ENCODE measurements around the gene PDIK1L.
A peak's percentile ranks its signal among the peaks of the same experiment; 100 is the strongest.

Gene PDIK1L

DNA sequence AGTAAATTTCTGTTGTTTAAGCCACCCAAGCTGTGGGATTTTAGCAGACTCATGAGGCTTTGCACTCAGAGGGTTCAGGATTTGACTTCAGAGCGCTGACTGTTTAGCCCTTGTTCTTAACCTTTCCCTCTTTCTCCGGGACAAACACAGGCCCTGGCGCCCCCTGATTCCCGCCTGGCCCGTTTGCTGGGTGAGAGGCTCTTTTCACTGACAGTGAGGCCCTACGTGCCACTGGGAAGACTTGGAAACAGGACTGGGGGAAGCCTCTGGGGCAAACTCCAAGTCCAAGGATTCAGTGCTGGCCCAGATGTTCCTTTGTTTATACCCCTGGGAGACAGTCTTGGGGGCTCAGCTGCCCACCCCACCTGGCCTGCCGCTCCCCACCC is 32.5 kb upstream of the PDIK1L start:
- peaks cover 0 to 25% (median 0%) of the 10 kb centered on the region in 3 experiments for H3K27me3 ChIP-seq (ENCODE audit: control insufficient read depth in 3 of 3, insufficient read depth in 3 of 3, low read depth in 1 of 3, low read length in 3 of 3)
- no peaks in the 10 kb centered on the region for H3K79me1 ChIP-seq (ENCODE audit: low read depth, low read length)
- no peak overlapping the region for H3K4me2 ChIP-seq (ENCODE audit: insufficient read depth, low read length, poor library complexity, severe bottlenecking)
- no CpG with 5 or more reads among the region's 7 CpGs for WGBS, 2 donors (ENCODE audit: extremely low coverage in 2 of 2, insufficient read length in 2 of 2, insufficient replicate concordance in 1 of 2)
- H4K8ac ChIP-seq (ENCODE audit: low read depth, low read length): no peak overlapping the region
- H3K4me1 ChIP-seq (ENCODE audit: control insufficient read depth in 2 of 2, insufficient read depth in 1 of 2, low read depth in 1 of 2, low read length in 2 of 2): peaks cover 0 to 4% of the 10 kb centered on the region in 2 donors
- H2BK12ac ChIP-seq (ENCODE audit: low read length): no peak overlapping the region
- no peak overlapping the region for H2BK120ac ChIP-seq (ENCODE audit: low read depth, low read length)
- no peaks in the 10 kb centered on the region for H3K36me3 ChIP-seq (replicated peaks in 1 of 2; ENCODE audit: control insufficient read depth in 2 of 2, insufficient read depth in 2 of 2, low read length in 2 of 2)
- no peak overlapping the region for H2BK15ac ChIP-seq (ENCODE audit: low read length)
- no peak overlapping the region for H3K23ac ChIP-seq (ENCODE audit: low read depth, low read length, poor library complexity)
- no peak overlapping the region for H3K14ac ChIP-seq (ENCODE audit: low read length)
- no peak overlapping the region for H3K4ac ChIP-seq (ENCODE audit: low read length)
- no peak overlapping the region for H3K18ac ChIP-seq (ENCODE audit: low read length)
- H3K9ac ChIP-seq (ENCODE audit: low read depth, low read length, poor library complexity): no peak overlapping the region
- no peak overlapping the region for H2BK5ac ChIP-seq (ENCODE audit: low read length)
- H2AFZ ChIP-seq (ENCODE audit: low read length): peak overlapping the region; percentile 67
- no peak overlapping the region for H3K27ac ChIP-seq (replicated peaks; ENCODE audit: low read length)
- H2AK5ac ChIP-seq (ENCODE audit: low read depth, low read length): no peak overlapping the region
- H3K9me3 ChIP-seq (replicated peaks in 1 of 2; ENCODE audit: control insufficient read depth in 2 of 2, insufficient read depth in 1 of 2, low read depth in 1 of 2, low read length in 2 of 2): no peaks in the 10 kb centered on the region
- no peak overlapping the region for H4K91ac ChIP-seq (ENCODE audit: low read depth, low read length, poor library complexity)
- no peak for DNase-seq (ENCODE audit: low spot score)
- no peak overlapping the region for H3K4me3 ChIP-seq (ENCODE audit: low read length in 2 of 2)

- Histone ChIP-seq H3K4ac (ENCODE audit: low read length) (no peak overlapping the region), H2BK5ac (ENCODE audit: low read length) (no peak overlapping the region), H3K36me3 (replicated peaks in 1 of 2; ENCODE audit: control insufficient read depth in 2 of 2, insufficient read depth in 2 of 2, low read length in 2 of 2) (no peaks in the 10 kb centered on the region), H2BK15ac (ENCODE audit: low read length) (no peak overlapping the region), H3K9ac (ENCODE audit: low read depth, low read length, poor library complexity) (no peak overlapping the region), H3K14ac (ENCODE audit: low read length) (no peak overlapping the region), H3K4me3 (ENCODE audit: low read length in 2 of 2) (no peak overlapping the region), H3K9me3 (replicated peaks in 1 of 2; ENCODE audit: control insufficient read depth in 2 of 2, insufficient read depth in 1 of 2, low read depth in 1 of 2, low read length in 2 of 2) (no peaks in the 10 kb centered on the region), H2AK5ac (ENCODE audit: low read depth, low read length) (no peak overlapping the region), H2BK12ac (ENCODE audit: low read length) (no peak overlapping the region), H2BK120ac (ENCODE audit: low read depth, low read length) (no peak overlapping the region), H3K4me2 (ENCODE audit: insufficient read depth, low read length, poor library complexity, severe bottlenecking) (no peak overlapping the region), H4K91ac (ENCODE audit: low read depth, low read length, poor library complexity) (no peak overlapping the region), H3K27me3 (ENCODE audit: control insufficient read depth in 3 of 3, insufficient read depth in 3 of 3, low read depth in 1 of 3, low read length in 3 of 3) (peaks cover 0 to 31% (median 0%) of the 10 kb centered on the region in 3 experiments), H3K23ac (ENCODE audit: low read depth, low read length, poor library complexity) (no peak overlapping the region), H3K79me1 (ENCODE audit: low read depth, low read length) (no peaks in the 10 kb centered on the region), H2AFZ (ENCODE audit: low read length) (no peak overlapping the region), H4K8ac (ENCODE audit: low read depth, low read length) (no peak overlapping the region), H3K18ac (ENCODE audit: low read length) (no peak overlapping the region), H3K4me1 (ENCODE audit: control insufficient read depth in 2 of 2, insufficient read depth in 1 of 2, low read depth in 1 of 2, low read length in 2 of 2) (peaks cover 0 to 4% of the 10 kb centered on the region in 2 donors), H3K27ac (replicated peaks; ENCODE audit: low read length) (no peak overlapping the region)
- no peak for DNase-seq (ENCODE audit: low spot score)
- no CpG with 5 or more reads among the region's 9 CpGs for WGBS, 2 donors (ENCODE audit: extremely low coverage in 2 of 2, insufficient read length in 2 of 2, insufficient replicate concordance in 1 of 2)
These were observed 31.4 kb upstream of the PDIK1L start for GRCh38 chr1:26079960-26080814.

GRCh38 chr1:26081267-26082019 is 30.2 kb upstream of the PDIK1L start:
- H4K91ac ChIP-seq (ENCODE audit: low read depth, low read length, poor library complexity): no peak overlapping the region
- H3K9me3 ChIP-seq (replicated peaks in 1 of 2; ENCODE audit: control insufficient read depth in 2 of 2, insufficient read depth in 1 of 2, low read depth in 1 of 2, low read length in 2 of 2): no peaks in the 10 kb centered on the region
- no peak overlapping the region for H2BK5ac ChIP-seq (ENCODE audit: low read length)
- peaks cover 0 to 32% (median 0%) of the 10 kb centered on the region in 3 experiments for H3K27me3 ChIP-seq (ENCODE audit: control insufficient read depth in 3 of 3, insufficient read depth in 3 of 3, low read depth in 1 of 3, low read length in 3 of 3)
- WGBS, 2 donors (ENCODE audit: extremely low coverage in 2 of 2, insufficient read length in 2 of 2, insufficient replicate concordance in 1 of 2): no CpG with 5 or more reads among the region's 8 CpGs
- no peak overlapping the region for H3K4me2 ChIP-seq (ENCODE audit: insufficient read depth, low read length, poor library complexity, severe bottlenecking)
- H3K27ac ChIP-seq (replicated peaks; ENCODE audit: low read length): no peak overlapping the region
- H3K36me3 ChIP-seq (replicated peaks in 1 of 2; ENCODE audit: control insufficient read depth in 2 of 2, insufficient read depth in 2 of 2, low read length in 2 of 2): no peaks in the 10 kb centered on the region
- no peak overlapping the region for H2BK15ac ChIP-seq (ENCODE audit: low read length)
- no peak overlapping the region for H3K14ac ChIP-seq (ENCODE audit: low read length)
- H3K18ac ChIP-seq (ENCODE audit: low read length): no peak overlapping the region
- H2BK12ac ChIP-seq (ENCODE audit: low read length): no peak overlapping the region
- no peak overlapping the region for H3K4ac ChIP-seq (ENCODE audit: low read length)
- H3K79me1 ChIP-seq (ENCODE audit: low read depth, low read length): no peaks in the 10 kb centered on the region
- no peak overlapping the region for H2AFZ ChIP-seq (ENCODE audit: low read length)
- no peak for DNase-seq (ENCODE audit: low spot score)
- H3K4me1 ChIP-seq (ENCODE audit: control insufficient read depth in 2 of 2, insufficient read depth in 1 of 2, low read depth in 1 of 2, low read length in 2 of 2): peaks cover 0 to 4% of the 10 kb centered on the region in 2 donors
- no peak overlapping the region for H2BK120ac ChIP-seq (ENCODE audit: low read depth, low read length)
- H3K23ac ChIP-seq (ENCODE audit: low read depth, low read length, poor library complexity): no peak overlapping the region
- no peak overlapping the region for H4K8ac ChIP-seq (ENCODE audit: low read depth, low read length)
- no peak overlapping the region for H2AK5ac ChIP-seq (ENCODE audit: low read depth, low read length)
- H3K4me3 ChIP-seq (ENCODE audit: low read length in 2 of 2): no peak overlapping the region
- no peak overlapping the region for H3K9ac ChIP-seq (ENCODE audit: low read depth, low read length, poor library complexity)

GRCh38 chr1:26082020-26082350 is 29.6 kb upstream of the PDIK1L start:
- no peak overlapping the region for H2BK120ac ChIP-seq (ENCODE audit: low read depth, low read length)
- H3K4me2 ChIP-seq (ENCODE audit: insufficient read depth, low read length, poor library complexity, severe bottlenecking): no peak overlapping the region
- H3K27me3 ChIP-seq (ENCODE audit: control insufficient read depth in 3 of 3, insufficient read depth in 3 of 3, low read depth in 1 of 3, low read length in 3 of 3): peaks cover 0 to 32% (median 0%) of the 10 kb centered on the region in 3 experiments
- H3K23ac ChIP-seq (ENCODE audit: low read depth, low read length, poor library complexity): no peak overlapping the region
- H2AK5ac ChIP-seq (ENCODE audit: low read depth, low read length): no peak overlapping the region
- no peak overlapping the region for H3K9ac ChIP-seq (ENCODE audit: low read depth, low read length, poor library complexity)
- H3K9me3 ChIP-seq (replicated peaks in 1 of 2; ENCODE audit: control insufficient read depth in 2 of 2, insufficient read depth in 1 of 2, low read depth in 1 of 2, low read length in 2 of 2): no peaks in the 10 kb centered on the region
- H3K4me1 ChIP-seq (ENCODE audit: control insufficient read depth in 2 of 2, insufficient read depth in 1 of 2, low read depth in 1 of 2, low read length in 2 of 2): peaks cover 0 to 4% of the 10 kb centered on the region in 2 donors
- no peak for DNase-seq (ENCODE audit: low spot score)
- no peak overlapping the region for H3K4me3 ChIP-seq (ENCODE audit: low read length in 2 of 2)
- H3K27ac ChIP-seq (replicated peaks; ENCODE audit: low read length): no peak overlapping the region
- H3K36me3 ChIP-seq (replicated peaks in 1 of 2; ENCODE audit: control insufficient read depth in 2 of 2, insufficient read depth in 2 of 2, low read length in 2 of 2): no peaks in the 10 kb centered on the region
- no peak overlapping the region for H2BK5ac ChIP-seq (ENCODE audit: low read length)
- no peaks in the 10 kb centered on the region for H3K79me1 ChIP-seq (ENCODE audit: low read depth, low read length)
- H2BK12ac ChIP-seq (ENCODE audit: low read length): no peak overlapping the region
- H2BK15ac ChIP-seq (ENCODE audit: low read length): no peak overlapping the region
- no peak overlapping the region for H3K18ac ChIP-seq (ENCODE audit: low read length)
- no peak overlapping the region for H3K4ac ChIP-seq (ENCODE audit: low read length)
- H4K8ac ChIP-seq (ENCODE audit: low read depth, low read length): no peak overlapping the region
- WGBS, 2 donors (ENCODE audit: extremely low coverage in 2 of 2, insufficient read length in 2 of 2, insufficient replicate concordance in 1 of 2): no CpG with 5 or more reads among the region's 3 CpGs
- H3K14ac ChIP-seq (ENCODE audit: low read length): no peak overlapping the region
- no peak overlapping the region for H4K91ac ChIP-seq (ENCODE audit: low read depth, low read length, poor library complexity)
- H2AFZ ChIP-seq (ENCODE audit: low read length): no peak overlapping the region

Data from neuronal stem cell (in vitro differentiated cells).